NCI-H82 treated with DMSO at 0.1 percent for 48 hours (cell line): Measurements from ENCODE around the gene SPRY2.

Experiments used
- DNase-seq: peaks from one replicate; lab custom pipeline; 2025; ENCODE audit not compliant: unreplicated experiment; lab: John Stamatoyannopoulos, UW

Gene SPRY2, protein sequence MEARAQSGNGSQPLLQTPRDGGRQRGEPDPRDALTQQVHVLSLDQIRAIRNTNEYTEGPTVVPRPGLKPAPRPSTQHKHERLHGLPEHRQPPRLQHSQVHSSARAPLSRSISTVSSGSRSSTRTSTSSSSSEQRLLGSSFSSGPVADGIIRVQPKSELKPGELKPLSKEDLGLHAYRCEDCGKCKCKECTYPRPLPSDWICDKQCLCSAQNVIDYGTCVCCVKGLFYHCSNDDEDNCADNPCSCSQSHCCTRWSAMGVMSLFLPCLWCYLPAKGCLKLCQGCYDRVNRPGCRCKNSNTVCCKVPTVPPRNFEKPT

DNA sequence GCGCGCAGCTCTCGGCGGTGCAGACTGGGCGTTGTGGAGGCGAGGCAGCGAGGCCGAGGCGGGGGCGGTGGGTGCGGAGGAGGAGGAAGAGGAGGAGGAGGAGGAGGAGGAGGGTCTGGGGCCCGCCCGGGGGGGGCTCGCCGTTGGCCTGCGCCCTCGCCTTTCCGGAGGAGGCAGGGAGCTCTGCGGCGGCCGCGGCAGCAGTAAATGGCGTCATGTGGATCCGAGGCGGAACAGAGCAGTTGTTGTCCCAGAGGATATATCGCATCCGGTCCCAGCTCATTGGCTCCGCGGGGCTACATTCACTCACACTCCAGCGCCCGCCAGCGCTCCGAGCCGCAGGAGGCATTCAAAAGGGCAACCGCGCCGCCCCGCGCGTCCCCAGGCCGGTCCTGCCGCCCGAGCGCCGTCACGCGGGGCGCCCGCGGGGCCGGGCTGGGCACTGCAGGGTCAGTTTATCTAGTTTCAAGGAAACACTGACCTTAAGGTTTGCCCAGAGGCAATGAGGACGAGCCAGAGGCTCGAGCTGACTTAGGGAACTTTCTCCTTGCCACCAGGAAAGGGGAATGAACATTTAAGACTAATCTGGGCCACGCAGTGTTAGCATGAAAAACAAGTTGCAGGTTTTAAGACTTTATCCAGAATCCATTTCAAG is at the start of gene SPRY2:
TSS of gene SPRY2 (minus strand) at position 26 of the 655 bp plus-strand sequence. CDS start 3,421 bp downstream, outside the sequence.
- DNase-seq, result peak; percentile 59

DNA sequence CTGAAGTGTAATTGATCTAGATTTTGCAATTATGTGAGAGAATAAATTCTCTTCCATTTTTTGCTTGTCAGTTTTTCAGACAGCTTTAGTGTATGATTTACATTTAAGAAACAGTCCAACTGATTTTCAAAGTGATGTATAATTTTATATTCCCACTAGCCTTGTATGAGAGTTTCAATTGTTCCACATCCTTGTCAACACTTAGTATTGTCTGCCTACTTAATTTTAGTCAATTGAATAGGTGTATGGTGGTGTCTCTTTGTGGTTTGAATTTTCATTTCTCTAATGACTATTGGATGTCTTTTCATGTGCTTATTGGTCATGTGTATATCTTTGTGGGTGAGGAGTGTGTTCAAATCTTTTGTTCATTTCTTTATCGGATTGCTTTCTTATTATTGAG is 49.4 kb upstream of the SPRY2 start:
- DNase-seq, result no peak

DNA sequence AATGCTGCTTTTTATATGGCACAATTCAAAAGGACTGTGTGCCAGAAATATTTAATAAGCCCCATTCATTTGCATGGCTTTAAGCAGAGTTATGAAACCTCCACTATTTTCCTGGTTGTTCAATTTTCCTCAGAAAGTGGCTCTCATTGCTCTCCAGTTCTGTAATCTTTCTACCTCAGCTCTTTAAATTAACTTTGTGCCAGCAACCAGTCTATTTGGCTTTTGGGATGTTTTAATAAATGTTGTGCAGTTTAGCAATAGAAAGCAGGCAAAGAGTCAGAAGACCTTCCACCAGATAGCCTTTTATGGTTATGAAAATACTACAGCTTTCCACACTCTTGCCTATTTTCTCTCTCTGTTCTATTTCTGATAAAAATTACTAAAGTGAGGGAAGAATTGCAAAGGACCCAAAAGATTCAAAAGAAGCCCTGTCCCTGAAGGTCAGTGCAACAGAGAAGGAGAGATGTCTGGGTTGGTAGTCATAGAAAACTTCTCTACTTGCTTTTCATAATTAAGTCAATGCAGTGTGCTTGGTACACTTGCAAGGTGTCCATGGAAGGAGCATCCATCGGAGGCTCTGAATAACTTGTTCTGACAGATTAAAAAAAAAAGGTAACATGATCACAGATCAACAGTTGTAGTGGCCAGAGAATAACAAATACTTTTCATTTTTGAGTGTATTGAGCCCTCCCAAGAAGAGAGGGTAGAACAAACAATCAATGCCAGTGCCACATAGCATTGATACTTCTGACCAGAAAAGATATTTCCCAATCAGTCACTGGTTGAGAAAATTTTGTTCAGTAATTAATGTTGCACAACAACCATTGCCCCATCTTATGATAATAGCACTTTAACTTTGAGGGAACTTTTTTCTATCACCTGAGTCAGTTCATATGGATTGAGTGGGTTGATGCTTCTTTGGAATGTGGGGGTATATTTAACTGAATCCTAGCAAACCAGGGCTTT is 48.4 kb upstream of the SPRY2 start:
- no peak for DNase-seq

DNA sequence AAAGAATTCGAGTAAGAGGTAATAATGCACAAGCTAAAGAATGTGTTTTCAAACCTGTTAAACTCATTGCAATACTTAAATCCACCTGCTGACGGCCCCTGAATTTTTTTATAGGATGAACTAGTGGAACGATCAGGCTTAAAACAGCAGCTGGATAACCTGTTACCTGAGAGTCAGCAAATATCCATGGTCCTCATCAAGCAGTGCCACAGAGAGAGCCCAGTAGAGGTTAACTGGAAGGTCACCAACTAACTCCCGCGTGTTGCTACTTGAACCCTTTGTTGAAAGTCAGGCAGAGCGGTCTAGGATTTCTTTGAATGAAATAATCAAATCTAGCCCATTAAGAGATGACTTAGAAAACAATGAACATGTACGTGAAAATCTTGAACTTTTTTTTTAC is 47.6 kb upstream of the SPRY2 start:
- no peak for DNase-seq

DNA sequence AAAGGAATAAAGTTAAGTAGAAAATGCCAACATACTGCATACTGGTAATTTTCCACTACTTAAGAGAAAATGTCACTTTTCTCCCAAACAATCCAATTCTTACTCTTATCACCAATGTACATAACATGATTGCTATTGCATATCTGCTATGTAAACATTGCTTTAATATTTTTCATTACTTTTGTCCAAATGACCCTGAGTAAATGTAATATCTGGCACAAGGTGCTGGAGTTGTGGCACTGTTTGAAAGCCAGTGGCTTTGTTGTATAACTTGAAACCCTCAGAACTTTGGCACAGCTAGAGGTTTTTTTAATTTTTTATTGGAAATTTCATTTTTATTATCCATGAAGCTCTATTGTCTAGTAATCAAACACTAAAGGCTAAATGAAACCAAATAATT is 45.7 kb upstream of the SPRY2 start:
- no peak for DNase-seq

DNA sequence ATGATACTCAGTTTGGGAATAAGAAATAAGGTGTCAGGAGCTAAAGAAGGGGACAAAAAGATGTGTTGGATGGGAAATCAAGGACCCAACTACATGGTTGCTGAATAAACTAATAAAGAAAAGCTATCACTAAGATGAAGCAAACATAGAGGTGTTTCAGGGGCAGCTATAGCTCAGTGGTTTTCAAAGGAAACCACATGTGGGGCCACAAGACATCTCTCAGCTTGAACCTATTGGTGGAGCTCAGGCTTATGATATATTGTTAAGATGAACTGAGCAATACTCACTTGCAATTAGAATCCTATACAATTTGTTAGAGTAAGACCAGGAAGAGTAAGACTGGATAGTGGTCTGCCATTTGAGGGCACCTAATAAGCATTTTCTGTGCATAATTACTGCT is 45.1 kb upstream of the SPRY2 start:
- no peak for DNase-seq

DNA sequence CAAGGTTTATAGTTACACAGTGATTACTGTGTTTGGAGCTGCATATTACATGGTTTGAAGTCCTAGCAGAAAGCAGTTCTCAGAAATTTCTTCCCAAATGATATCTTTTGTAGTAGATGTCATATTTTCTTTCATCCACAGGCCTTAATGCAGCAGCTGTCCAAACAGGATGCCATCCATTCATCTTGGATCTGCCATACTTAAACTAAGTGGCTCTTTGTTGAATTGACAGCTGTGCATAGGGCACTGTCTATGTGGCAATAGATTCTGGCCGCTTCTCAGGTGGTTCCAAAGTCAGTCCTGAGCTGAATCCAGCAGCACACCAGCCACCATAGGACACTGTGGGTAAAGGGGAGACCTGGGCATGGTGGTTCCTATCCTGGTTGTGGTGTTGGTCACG is 41.6 kb upstream of the SPRY2 start:
- DNase-seq, result no peak

DNA sequence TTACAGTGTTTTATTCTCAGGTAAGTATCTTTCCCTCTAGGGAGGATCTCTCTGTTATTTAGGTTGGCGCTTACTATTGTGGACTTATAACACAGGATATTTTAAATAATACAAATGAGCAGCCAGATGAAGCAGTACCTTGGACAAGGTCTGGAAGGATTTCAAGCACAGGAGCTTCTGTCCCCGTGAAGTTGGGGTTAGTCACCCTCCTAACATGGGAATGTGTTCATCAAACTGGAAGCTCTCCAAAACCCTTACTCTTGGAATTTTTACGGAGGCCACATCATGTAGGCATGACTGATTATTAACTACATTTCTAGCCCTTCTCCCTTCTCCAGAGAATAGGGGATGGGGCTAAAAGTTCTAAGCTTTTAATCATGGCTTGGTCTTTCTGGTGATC is 38.3 kb upstream of the SPRY2 start:
- no peak for DNase-seq

DNA sequence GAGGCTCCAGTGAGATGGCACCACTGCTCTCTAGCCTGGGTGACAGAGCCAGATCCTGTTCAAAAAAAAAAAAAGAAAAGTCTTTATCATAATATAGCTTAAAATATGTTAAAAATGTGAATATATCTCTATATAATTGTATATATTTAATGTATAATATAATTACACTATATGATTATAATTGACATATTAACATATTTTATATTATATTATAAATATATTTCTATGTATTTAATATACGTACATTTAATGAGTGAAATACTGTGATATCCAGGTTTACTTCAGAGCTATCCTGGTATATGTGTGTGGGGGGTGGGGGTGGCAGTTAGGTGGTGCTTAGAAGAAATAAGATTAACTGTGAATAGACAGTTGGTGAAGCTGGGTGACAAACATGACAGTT is 35.6 kb upstream of the SPRY2 start:
- no peak for DNase-seq

DNA sequence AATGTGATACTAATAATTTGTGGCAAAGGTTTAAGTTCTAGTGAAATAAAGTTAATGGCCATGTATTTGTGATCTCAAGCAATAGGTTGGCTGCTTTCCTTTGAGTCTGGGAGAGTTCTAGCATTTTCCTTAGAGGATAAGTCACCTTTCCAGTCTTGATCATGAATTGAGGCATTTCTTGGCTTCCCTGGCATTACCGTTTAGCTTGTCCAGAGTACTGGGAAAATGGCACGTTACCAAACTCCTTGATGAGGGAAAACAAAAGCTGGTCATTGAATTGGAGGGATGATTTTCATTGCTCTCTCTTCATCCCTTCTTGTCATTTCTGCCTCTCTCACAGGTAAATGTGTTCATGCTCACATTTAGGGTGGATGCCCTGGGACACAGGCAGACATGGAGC is 34.0 kb upstream of the SPRY2 start:
- DNase-seq, result no peak

DNA sequence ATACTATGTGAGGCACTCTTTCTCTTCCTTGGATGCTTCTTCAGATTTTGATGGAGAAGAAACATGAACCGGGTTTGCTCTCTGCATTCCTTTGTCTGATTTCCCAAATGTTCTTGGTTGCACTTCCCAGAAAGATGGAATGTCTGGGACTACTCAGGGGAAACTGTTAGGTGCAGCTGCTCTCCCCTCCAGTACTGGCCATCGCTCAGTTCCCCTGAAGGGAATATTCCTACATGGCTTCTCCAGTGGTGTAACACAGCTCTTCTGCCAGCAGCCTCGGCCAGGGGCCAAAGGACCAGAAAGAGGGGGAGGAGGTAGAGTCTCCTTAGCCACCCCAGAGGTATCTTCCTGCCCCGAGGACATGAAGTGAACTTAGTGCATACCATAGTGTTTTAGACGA is 33.5 kb upstream of the SPRY2 start:
- DNase-seq, result no peak

DNA sequence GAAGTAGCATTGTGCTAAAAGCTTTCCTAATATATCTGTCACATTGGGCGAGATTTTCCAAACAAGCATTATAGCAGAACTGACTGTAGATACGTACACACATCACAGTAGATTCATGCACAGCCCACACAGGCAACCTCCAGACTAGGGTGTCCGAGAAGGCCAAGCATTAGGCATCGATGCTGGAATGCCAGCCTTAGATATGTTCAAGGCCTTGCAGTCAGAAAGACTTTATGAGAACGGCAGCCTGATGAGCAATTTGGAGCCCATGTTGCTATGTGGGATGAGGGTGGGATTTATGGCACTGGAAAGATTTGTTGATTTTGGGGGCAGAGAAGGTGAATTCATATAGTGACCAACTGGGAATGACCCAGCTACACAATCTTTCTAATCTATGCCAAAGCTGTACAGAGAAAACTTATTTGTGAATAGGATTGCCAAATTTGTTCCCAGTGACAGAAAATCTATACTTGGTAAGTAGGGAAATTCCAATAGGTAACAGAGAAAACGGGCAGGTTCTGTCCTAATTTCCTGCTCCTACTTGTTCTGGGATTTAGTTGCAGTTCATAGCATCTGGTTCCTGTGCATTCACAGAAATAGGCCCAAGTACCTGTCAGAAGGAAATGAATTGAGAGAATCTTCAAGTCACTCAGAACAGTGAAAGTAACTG is 31.0 kb upstream of the SPRY2 start:
- no peak for DNase-seq

DNA sequence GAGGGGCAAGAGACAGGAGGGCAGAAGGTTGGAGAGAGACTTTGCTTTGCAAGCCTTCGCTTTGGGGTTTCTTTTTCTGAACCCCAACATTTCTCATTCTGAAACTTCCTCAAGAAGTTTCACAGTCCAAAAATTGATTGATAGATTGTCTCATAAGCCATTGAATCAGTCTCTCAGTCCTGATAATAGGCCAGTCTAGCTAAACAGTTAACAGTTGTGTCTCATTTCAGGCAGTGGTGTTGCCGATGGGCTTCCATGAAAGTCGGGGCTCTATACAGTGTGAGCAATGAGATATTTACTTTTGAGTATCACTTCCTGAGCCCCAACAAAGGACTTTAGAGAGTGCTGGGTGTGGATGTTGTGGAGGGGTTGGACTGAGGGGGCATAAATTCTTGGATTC is 26.5 kb upstream of the SPRY2 start:
- no peak for DNase-seq

DNA sequence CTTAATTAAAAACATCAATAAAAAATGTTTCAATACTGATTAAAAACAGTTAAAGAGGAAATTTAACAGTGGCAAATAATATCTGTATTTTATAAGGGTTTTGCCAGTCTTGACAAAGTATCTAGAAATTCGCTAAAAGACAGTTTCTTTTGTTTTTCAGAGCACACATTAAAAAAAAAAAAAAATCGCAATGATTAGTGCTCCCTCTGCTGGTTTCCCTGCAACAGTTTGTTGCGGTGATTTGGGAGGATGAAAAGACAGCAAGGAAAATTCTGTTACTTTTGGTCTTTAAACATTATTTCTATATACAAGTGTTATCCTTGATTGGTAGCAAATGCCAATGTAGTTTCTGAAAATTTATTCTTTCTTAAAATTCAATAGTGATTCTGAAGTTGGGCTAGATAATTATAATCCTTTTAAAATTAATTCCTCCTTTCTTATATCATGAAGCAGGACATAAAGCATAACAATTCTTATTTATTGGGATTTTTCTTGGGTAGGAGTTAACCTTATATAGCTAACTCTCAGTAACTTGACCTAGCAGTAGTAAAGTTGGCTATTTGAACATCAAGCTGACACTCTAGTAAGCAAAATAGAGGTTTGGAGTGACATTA is 23.1 kb upstream of the SPRY2 start:
- no peak for DNase-seq

DNA sequence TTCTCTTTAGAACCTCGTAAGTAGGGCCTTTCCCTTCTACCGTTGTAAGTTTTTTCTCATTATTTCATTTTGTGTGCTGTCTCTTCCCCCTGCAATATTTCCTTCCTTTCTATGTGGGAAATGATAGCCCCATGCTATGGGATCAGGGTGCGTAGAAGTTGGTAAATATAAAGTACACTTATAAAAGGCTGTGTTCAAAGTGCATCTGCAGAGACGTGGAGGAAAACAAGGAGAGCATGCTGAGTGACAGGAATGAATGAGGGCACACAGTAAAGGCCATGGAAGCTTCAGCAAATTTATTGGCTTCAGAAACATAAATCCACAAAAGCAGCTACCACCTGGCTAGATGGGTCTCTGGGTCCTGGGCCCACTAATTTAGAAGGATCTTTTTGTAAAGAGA is 21.6 kb upstream of the SPRY2 start:
- DNase-seq, result no peak

DNA sequence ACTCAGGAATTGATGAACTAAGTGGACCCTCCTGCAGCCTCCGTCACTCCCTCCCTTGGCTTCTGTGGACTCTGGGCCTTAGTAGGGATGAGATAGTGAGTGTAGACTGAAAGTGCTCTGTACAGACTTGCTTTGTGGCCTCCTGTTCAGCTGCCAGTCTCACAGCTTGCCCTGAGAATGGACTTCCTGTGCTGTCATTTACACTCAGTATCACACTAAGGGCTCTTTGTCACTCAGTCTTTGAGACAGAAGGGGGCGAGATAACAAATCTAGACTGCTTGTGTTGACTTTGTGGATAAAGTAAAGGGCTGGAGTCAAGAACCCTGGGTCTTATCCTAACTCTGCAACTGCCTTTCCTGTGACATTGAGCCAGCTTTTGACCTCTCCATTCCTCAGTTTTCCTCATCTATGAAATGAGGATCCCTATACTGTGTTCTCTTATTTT is 21.0 kb upstream of the SPRY2 start:
- DNase-seq, result no peak

DNA sequence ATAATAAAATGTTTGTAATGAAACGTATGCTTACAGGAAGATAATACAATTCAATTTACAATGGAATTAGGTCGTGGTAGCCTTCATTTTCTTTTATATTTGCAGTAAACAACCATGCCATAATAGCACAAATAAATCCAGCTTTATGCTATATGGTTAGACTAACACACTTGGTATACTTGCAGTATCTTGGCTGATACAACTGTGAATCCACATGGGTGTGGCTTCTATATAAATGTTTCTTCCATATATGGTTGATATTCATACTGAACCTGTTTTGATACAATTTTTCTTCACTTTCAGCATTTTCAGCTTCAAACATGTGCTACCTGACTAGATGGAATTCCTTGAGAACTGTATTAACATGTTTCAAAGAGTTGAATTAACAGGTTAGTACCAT is 20.4 kb upstream of the SPRY2 start:
- no peak for DNase-seq

DNA sequence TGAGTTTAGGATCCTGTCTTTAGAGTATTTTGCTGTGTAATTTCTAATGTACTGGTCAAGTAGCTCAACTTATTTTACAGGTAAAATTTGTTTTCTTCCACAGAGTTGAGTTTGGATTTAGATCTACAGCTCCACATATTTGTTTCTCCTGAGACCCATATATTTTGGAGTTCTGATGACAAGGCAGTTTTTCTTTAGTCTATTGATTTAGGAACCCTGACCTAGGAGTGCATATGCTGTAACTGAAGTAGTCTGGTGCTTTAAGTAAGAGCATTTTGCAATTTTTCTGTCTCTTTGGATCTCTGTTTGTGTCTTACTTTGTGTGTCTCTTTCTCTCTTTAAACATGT is 19.5 kb upstream of the SPRY2 start:
- DNase-seq, result no peak

DNA sequence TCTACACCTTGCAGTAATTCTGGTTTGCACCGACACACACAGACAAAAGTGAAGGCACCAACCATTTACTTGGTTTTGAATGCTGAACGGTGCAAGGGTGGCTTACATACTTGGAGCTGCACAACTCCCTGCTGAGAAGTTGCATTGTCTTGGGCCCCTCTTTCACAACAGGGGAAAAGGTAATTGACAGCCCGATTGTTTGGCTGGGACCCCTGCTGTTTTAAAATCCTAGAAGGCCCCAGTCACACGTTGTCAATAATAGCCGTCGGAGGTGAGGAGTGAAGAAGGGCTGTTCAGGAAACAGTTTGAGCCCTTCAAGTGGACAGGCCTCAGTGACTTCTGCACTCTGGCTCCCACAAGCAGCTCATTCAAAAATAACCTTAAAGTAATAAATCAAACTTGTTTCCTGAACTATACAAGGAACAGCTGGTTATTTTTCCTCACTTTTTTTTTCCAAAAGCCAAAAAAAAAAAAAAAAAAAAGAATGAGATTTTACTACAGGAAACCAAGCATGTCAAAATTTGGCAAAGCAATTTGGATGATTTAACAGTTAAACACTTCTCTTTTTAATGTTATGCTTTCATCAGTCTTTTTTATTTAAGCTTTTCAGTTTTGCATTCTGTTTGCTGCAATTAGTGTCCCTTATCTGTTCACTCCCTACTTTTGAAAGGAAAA is 19.0 kb upstream of the SPRY2 start:
- no peak for DNase-seq

DNA sequence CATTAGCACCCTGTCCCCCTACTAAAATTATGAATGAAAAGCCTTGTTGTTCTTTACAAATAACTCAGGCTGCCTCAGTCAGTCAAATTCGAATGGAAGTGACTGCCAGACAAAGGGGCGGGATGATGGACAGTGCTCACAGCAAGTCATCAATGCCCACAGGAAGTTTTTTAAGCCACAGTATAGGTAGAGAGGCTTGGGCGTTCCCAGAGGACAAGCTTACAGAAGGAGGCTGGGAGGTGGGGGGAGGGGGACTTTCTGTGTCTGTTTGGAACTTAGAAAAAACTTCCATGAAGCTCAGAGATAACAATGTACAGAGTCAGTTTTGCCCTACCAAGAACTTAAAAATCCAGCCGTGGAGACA is 18.5 kb upstream of the SPRY2 start:
- no peak for DNase-seq
